MCF 10A (cell line): ENCODE data around the gene PFN2. TPM values are rescaled to one million over a fixed set of nuclear protein-coding genes. Genes with fewer than 3 reads are reported as not detected.

Experiments used
- BruUV-seq: library from RNA; stranded (reverse); fragments of 400-500 nt; replicated peaks from 2 replicates; lab custom pipeline; 2021; lab: Mats Ljungman, UMichigan
- CTCF ChIA-PET: fragments of 300-600 bp; sonication (Branson Sonifier 250); formaldehyde crosslinking; extraction: SDS; loops from one replicate; lab custom pipeline; 2021; ENCODE audit warnings: antibody characterized with exemption, inconsistent platforms; lab: Yijun Ruan, JAX
- POLR2A ChIA-PET: fragments of 300-600, 350-650 bp; sonication (Branson Sonifier 250); formaldehyde crosslinking; extraction: SDS; loops from one replicate; lab custom pipeline; 2020; ENCODE audit warnings: antibody characterized with exemption, inconsistent platforms; lab: Yijun Ruan, JAX
- DNase-seq: peaks from one replicate; pipeline ENCODE4 v3.0.0-alpha.2; 2018; ENCODE audit not compliant: unreplicated experiment
- H3K27ac Mint-ChIP-seq: one replicate; pipeline ENCODE4 v1.8.0; 2022; ENCODE audit warnings: mild to moderate bottlenecking, low read depth, mixed read lengths; ENCODE audit not compliant: unreplicated experiment
- H3K27me3 Mint-ChIP-seq: one replicate; pipeline ENCODE4 v1.8.0; 2022; ENCODE audit warnings: mixed read lengths; ENCODE audit not compliant: insufficient read depth, unreplicated experiment
- H3K36me3 Mint-ChIP-seq: one replicate; pipeline ENCODE4 v1.8.0; 2022; ENCODE audit warnings: mild to moderate bottlenecking, moderate library complexity, mixed read lengths; ENCODE audit not compliant: insufficient read depth, unreplicated experiment
- H3K4me1 Mint-ChIP-seq: one replicate; pipeline ENCODE4 v1.8.0; 2022; ENCODE audit warnings: mixed read lengths; ENCODE audit not compliant: insufficient read depth, unreplicated experiment
- H3K4me3 Mint-ChIP-seq: one replicate; pipeline ENCODE4 v1.8.0; 2022; ENCODE audit warnings: mild to moderate bottlenecking, moderate library complexity, mixed read lengths; ENCODE audit not compliant: unreplicated experiment
- H3K9me3 Mint-ChIP-seq: one replicate; pipeline ENCODE4 v1.8.0; 2022; ENCODE audit warnings: mixed read lengths; ENCODE audit not compliant: unreplicated experiment
- CTCF ChIP-seq: fragments of 200-600 bp; IDR thresholded peaks from one replicate; pipeline ENCODE4 v1.8.0; 2022; ENCODE audit warnings: antibody characterized with exemption, mild to moderate bottlenecking; ENCODE audit not compliant: unreplicated experiment
- intact Hi-C: fragments of 100-400 bp; cut with micrococcal nuclease; formaldehyde crosslinking; loops from 2 replicates; pipeline ENCODE4 v1.14.1; 2022
- total RNA-seq: library from RNA; stranded (reverse); gene quantifications from 2 replicates; pipeline ENCODE4 v1.2.3, GENCODE V29; 2022

Gene PFN2
- total RNA-seq, 1 experiment from 2014 or later = 117 TPM

- intact Hi-C loops = no loop called here
- H3K4me3 Mint-ChIP-seq = no peak overlapping the region
- no peaks in the 10 kb centered on the region for H3K27me3 Mint-ChIP-seq
- BruUV-seq = no TSS peak
- H3K36me3 Mint-ChIP-seq = no peaks in the 10 kb centered on the region
- H3K9me3 Mint-ChIP-seq = peaks cover 16% of the 10 kb centered on the region
- no peak overlapping the region for H3K27ac Mint-ChIP-seq
- DNase-seq = no peak
- no peaks in the 10 kb centered on the region for H3K4me1 Mint-ChIP-seq
- no peak for TF ChIP-seq CTCF
- ChIA-PET POLR2A (no interaction called here), CTCF (interaction anchor here (0.6 to 0.7 kb wide), 2 partner anchors 12 to 191 kb away, joined by 3 read pairs; no protein-coding TSS in a partner anchor)
Observed at GRCh38 chr3:149999421-149999820, 28.7 kb upstream of the PFN2 start.

- intact Hi-C loops = no loop called here
- no peak for DNase-seq
- Mint-ChIP-seq H3K36me3 (no peaks in the 10 kb centered on the region), H3K27ac (no peak overlapping the region), H3K27me3 (no peaks in the 10 kb centered on the region), H3K4me1 (no peaks in the 10 kb centered on the region), H3K9me3 (peaks cover 16% of the 10 kb centered on the region), H3K4me3 (no peak overlapping the region)
- TF ChIP-seq CTCF = no peak
- no TSS peak for BruUV-seq
- CTCF ChIA-PET = interaction anchor here (0.7 kb wide), 1 partner anchor 13 kb away, joined by 3 read pairs; no protein-coding TSS in a partner anchor
- POLR2A ChIA-PET = no interaction called here
Observed at GRCh38 chr3:149998946-149999345, 28.3 kb upstream of the PFN2 start.

GRCh38 chr3:149992416-149993058 lies 21.8 kb upstream of the PFN2 start:
- POLR2A ChIA-PET = no interaction called here

More at GRCh38 chr3:149992416-149993058, 21.8 kb upstream of the PFN2 start:
- no peaks in the 10 kb centered on the region for H3K36me3 Mint-ChIP-seq
- intact Hi-C loops = no loop called here
- peaks cover 16% of the 10 kb centered on the region for H3K9me3 Mint-ChIP-seq
- CTCF ChIA-PET = interaction anchor here (0.6 kb wide), 2 partner anchors 80 to 1240 kb away, joined by 3 read pairs; no protein-coding TSS in a partner anchor
- no peak overlapping the region for H3K27ac Mint-ChIP-seq
- TF ChIP-seq CTCF = no peak
- no peak for DNase-seq
- H3K4me1 Mint-ChIP-seq = no peaks in the 10 kb centered on the region
- no peaks in the 10 kb centered on the region for H3K27me3 Mint-ChIP-seq
- BruUV-seq = no TSS peak
- no peak overlapping the region for H3K4me3 Mint-ChIP-seq
